Nephron progenitor cell (in vitro differentiated cells): ENCODE data around the gene ANO6.

Source experiments
- DNase-seq: peaks from one replicate; pipeline ENCODE4 v3.0.0; 2021
- H3K27ac Mint-ChIP-seq: 2 replicates; pipeline ENCODE4 v1.8.0; 2021; ENCODE audit warnings: mild to moderate bottlenecking, moderate library complexity, mixed read lengths
- H3K27me3 Mint-ChIP-seq: 2 replicates; pipeline ENCODE4 v1.8.0; 2021; ENCODE audit warnings: mild to moderate bottlenecking, low read depth, mixed read lengths; ENCODE audit not compliant: poor library complexity
- H3K36me3 Mint-ChIP-seq: 2 replicates; pipeline ENCODE4 v1.8.0; 2021; ENCODE audit warnings: low read depth, mixed read lengths
- H3K4me1 Mint-ChIP-seq: 2 replicates; pipeline ENCODE4 v1.8.0; 2021; ENCODE audit warnings: mixed read lengths
- H3K4me3 Mint-ChIP-seq: 2 replicates; pipeline ENCODE4 v1.8.0; 2021; ENCODE audit warnings: mild to moderate bottlenecking, moderate library complexity, mixed read lengths
- H3K9me3 Mint-ChIP-seq: 2 replicates; pipeline ENCODE4 v1.8.0; 2021; ENCODE audit warnings: mild to moderate bottlenecking, moderate library complexity, mixed read lengths
- CTCF ChIP-seq: fragments of 200-600 bp; sonication (generic); IDR thresholded peaks from 2 replicates; pipeline ENCODE4 v1.5.0; 2021; ENCODE audit warnings: antibody characterized with exemption

ANO6 gene

GRCh38 chr12:45273717-45274271 is 57.9 kb downstream of the ANO6 start:
- H3K27me3 Mint-ChIP-seq = no peaks in the 10 kb centered on the region
- H3K4me1 Mint-ChIP-seq = peaks cover 33% of the 10 kb centered on the region
- H3K36me3 Mint-ChIP-seq = peaks cover 14% of the 10 kb centered on the region
- TF ChIP-seq CTCF = no peak
- no peak overlapping the region for H3K27ac Mint-ChIP-seq
- no peaks in the 10 kb centered on the region for H3K9me3 Mint-ChIP-seq
- H3K4me3 Mint-ChIP-seq = no peak overlapping the region
- DNase-seq = no peak

- Mint-ChIP-seq H3K27ac (no peak overlapping the region), H3K4me1 (peaks cover 26% of the 10 kb centered on the region)
Observed at GRCh38 chr12:45276154-45276755, 60.4 kb downstream of the ANO6 start.

GRCh38 chr12:45278447-45278846 is 62.6 kb downstream of the ANO6 start:
- Mint-ChIP-seq H3K36me3 (peaks cover 42% of the 10 kb centered on the region), H3K27ac (peak overlapping the region; percentile 29), H3K27me3 (no peaks in the 10 kb centered on the region), H3K4me1 (peaks cover 41% of the 10 kb centered on the region), H3K9me3 (no peaks in the 10 kb centered on the region), H3K4me3 (no peak overlapping the region)
- no peak for DNase-seq
- TF ChIP-seq CTCF = no peak

More at GRCh38 chr12:45276154-45276755, 60.4 kb downstream of the ANO6 start:
- H3K27me3 Mint-ChIP-seq = no peaks in the 10 kb centered on the region
- DNase-seq = no peak
- H3K36me3 Mint-ChIP-seq = peaks cover 29% of the 10 kb centered on the region
- H3K4me3 Mint-ChIP-seq = no peak overlapping the region
- no peak for TF ChIP-seq CTCF
- H3K9me3 Mint-ChIP-seq = no peaks in the 10 kb centered on the region

GRCh38 chr12:45279931-45280830 is 64.3 kb downstream of the ANO6 start:
- peaks cover 42% of the 10 kb centered on the region for H3K36me3 Mint-ChIP-seq
- peaks cover 59% of the 10 kb centered on the region for H3K4me1 Mint-ChIP-seq
- H3K9me3 Mint-ChIP-seq = no peaks in the 10 kb centered on the region
- H3K27ac Mint-ChIP-seq = no peak overlapping the region
- no peak for DNase-seq
- no peaks in the 10 kb centered on the region for H3K27me3 Mint-ChIP-seq
- no peak for TF ChIP-seq CTCF
- H3K4me3 Mint-ChIP-seq = no peak overlapping the region

GRCh38 chr12:45281994-45282393 is 66.1 kb downstream of the ANO6 start:
- no peaks in the 10 kb centered on the region for H3K27me3 Mint-ChIP-seq
- no peak for TF ChIP-seq CTCF
- H3K36me3 Mint-ChIP-seq = peaks cover 42% of the 10 kb centered on the region

More at GRCh38 chr12:45281994-45282393, 66.1 kb downstream of the ANO6 start:
- no peaks in the 10 kb centered on the region for H3K9me3 Mint-ChIP-seq
- peak overlapping the region; percentile 18 for H3K27ac Mint-ChIP-seq
- DNase-seq = no peak
- H3K4me3 Mint-ChIP-seq = no peak overlapping the region
- H3K4me1 Mint-ChIP-seq = peaks cover 58% of the 10 kb centered on the region
